Measurements from ENCODE around the gene RASSF5.

The RASSF5 gene

GRCh38 chr1:206486995-206487788, 20.1 kb upstream of the RASSF5 start:
- H3K9ac ChIP-seq (ENCODE audit: low read depth, low read length), result no peak overlapping the region
- peaks cover 38% of the 10 kb centered on the region for H3K36me3 ChIP-seq (ENCODE audit: insufficient read depth, low read length)
- TF ChIP-seq CTCF (IDR thresholded peaks at IDR 0.05; ENCODE audit: borderline replicate concordance, extremely low read depth, low read length, poor library complexity, severe bottlenecking), result no peak
- TF ChIP-seq EZH2 (IDR thresholded peaks at IDR 0.05; ENCODE audit: borderline replicate concordance, low read depth, low read length, severe bottlenecking), result no peak

GRCh38 chr1:206487970-206488369, 19.4 kb upstream of the RASSF5 start:
- no peak overlapping the region for H2AFZ ChIP-seq (ENCODE audit: low read depth, low read length)

More at GRCh38 chr1:206486995-206487788, 20.1 kb upstream of the RASSF5 start:
- Histone ChIP-seq H3K27me3 (ENCODE audit: insufficient read depth, low read length, poor library complexity) (no peaks in the 10 kb centered on the region), H3K4me1 (ENCODE audit: insufficient read depth, low read length) (no peaks in the 10 kb centered on the region), H4K20me1 (ENCODE audit: insufficient read depth, low read length) (no peaks in the 10 kb centered on the region), H3K4me3 (ENCODE audit: low read depth in 1 of 2, low read length in 2 of 2) (no peak overlapping the region), H2AFZ (ENCODE audit: low read depth, low read length) (no peak overlapping the region), H3K9me3 (ENCODE audit: insufficient read depth, low read length, severe bottlenecking) (no peaks in the 10 kb centered on the region), H3K79me2 (ENCODE audit: insufficient read depth, low read length) (no peaks in the 10 kb centered on the region), H3K27ac (ENCODE audit: low read length) (no peak overlapping the region), H3K4me2 (ENCODE audit: insufficient read depth, low read length) (no peak overlapping the region)
- DNase-seq, result no peak
- no peak for ATAC-seq (ENCODE audit: insufficient read depth, low read depth)

GRCh38 chr1:206488466-206488865, 18.9 kb upstream of the RASSF5 start:
- no peaks in the 10 kb centered on the region for H3K4me1 ChIP-seq (ENCODE audit: insufficient read depth, low read length)
- H3K27me3 ChIP-seq (ENCODE audit: insufficient read depth, low read length, poor library complexity), result no peaks in the 10 kb centered on the region
- no peak overlapping the region for H3K4me2 ChIP-seq (ENCODE audit: insufficient read depth, low read length)
- no peak overlapping the region for H3K27ac ChIP-seq (ENCODE audit: low read length)
- H2AFZ ChIP-seq (ENCODE audit: low read depth, low read length), result no peak overlapping the region
- TF ChIP-seq EZH2 (IDR thresholded peaks at IDR 0.05; ENCODE audit: borderline replicate concordance, low read depth, low read length, severe bottlenecking) (no peak), CTCF (IDR thresholded peaks at IDR 0.05; ENCODE audit: borderline replicate concordance, extremely low read depth, low read length, poor library complexity, severe bottlenecking) (no peak)
- no peak overlapping the region for H3K4me3 ChIP-seq (ENCODE audit: low read depth in 1 of 2, low read length in 2 of 2)
- no peak for ATAC-seq (ENCODE audit: insufficient read depth, low read depth)
- peaks cover 41% of the 10 kb centered on the region for H3K36me3 ChIP-seq (ENCODE audit: insufficient read depth, low read length)
- H4K20me1 ChIP-seq (ENCODE audit: insufficient read depth, low read length), result no peaks in the 10 kb centered on the region
- H3K9me3 ChIP-seq (ENCODE audit: insufficient read depth, low read length, severe bottlenecking), result no peaks in the 10 kb centered on the region
- no peak overlapping the region for H3K9ac ChIP-seq (ENCODE audit: low read depth, low read length)
- no peaks in the 10 kb centered on the region for H3K79me2 ChIP-seq (ENCODE audit: insufficient read depth, low read length)
- no peak for DNase-seq

More at GRCh38 chr1:206487970-206488369, 19.4 kb upstream of the RASSF5 start:
- Histone ChIP-seq H3K9me3 (ENCODE audit: insufficient read depth, low read length, severe bottlenecking) (no peaks in the 10 kb centered on the region), H3K27me3 (ENCODE audit: insufficient read depth, low read length, poor library complexity) (no peaks in the 10 kb centered on the region), H3K79me2 (ENCODE audit: insufficient read depth, low read length) (no peaks in the 10 kb centered on the region), H3K4me3 (ENCODE audit: low read depth in 1 of 2, low read length in 2 of 2) (no peak overlapping the region), H3K27ac (ENCODE audit: low read length) (no peak overlapping the region), H3K36me3 (ENCODE audit: insufficient read depth, low read length) (peaks cover 40% of the 10 kb centered on the region), H3K9ac (ENCODE audit: low read depth, low read length) (no peak overlapping the region), H3K4me2 (ENCODE audit: insufficient read depth, low read length) (no peak overlapping the region), H3K4me1 (ENCODE audit: insufficient read depth, low read length) (no peaks in the 10 kb centered on the region), H4K20me1 (ENCODE audit: insufficient read depth, low read length) (no peaks in the 10 kb centered on the region)
- DNase-seq, result no peak
- ATAC-seq (ENCODE audit: insufficient read depth, low read depth), result no peak
- TF ChIP-seq EZH2 (IDR thresholded peaks at IDR 0.05; ENCODE audit: borderline replicate concordance, low read depth, low read length, severe bottlenecking), result no peak
- TF ChIP-seq CTCF (IDR thresholded peaks at IDR 0.05; ENCODE audit: borderline replicate concordance, extremely low read depth, low read length, poor library complexity, severe bottlenecking), result no peak

Data from DND-41 (cell line).